Fibroblast of upper back skin (primary cell): ENCODE measurements around the gene PRTN3.
"Not testable (repeated sequence)": the region's sequence is repeated elsewhere in the genome, so short reads cannot be mapped to it uniquely, and the experiment has no call there.

ENCODE experiments used
- DNase-seq: peaks from one replicate; pipeline ENCODE4 v3.0.0-alpha.2; 2013

The PRTN3 gene

DNA sequence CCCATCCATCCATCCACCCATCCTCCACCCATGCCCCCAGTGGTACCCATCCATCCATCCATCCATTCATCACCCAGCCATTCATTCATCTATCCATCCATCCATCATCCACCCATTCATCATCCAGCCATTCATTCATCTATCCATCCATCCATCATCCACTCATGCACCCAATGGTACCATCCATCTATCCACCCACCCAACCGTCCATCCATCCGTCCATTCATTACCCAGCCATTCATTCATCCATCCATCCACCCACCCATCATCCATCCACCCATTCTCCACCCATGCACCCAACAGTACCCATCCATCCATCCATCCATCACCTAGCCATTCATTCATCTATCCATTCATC, 24.3 kb upstream of the PRTN3 start:
- DNase-seq, result no peak

DNA sequence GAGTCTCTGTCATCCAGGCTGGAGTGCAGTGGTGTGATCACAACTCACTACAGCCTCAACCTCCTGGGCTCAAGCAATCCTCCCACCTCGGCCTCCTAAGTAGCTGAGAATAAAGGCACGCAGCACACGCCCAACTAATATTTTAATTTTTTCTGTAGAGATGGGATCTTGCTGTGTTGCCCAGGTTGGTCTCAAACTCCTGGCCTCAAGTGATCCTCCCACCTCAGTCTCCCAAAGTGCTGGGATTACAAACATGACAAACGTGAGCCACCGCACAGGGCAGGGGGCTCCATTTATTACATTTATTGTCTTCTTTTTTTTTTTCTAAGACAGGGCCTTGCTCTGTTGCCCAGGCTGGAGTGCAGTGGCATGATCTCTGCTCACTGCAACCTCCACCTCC, 20.6 kb upstream of the PRTN3 start:
- DNase-seq, result not testable (repeated sequence)

DNA sequence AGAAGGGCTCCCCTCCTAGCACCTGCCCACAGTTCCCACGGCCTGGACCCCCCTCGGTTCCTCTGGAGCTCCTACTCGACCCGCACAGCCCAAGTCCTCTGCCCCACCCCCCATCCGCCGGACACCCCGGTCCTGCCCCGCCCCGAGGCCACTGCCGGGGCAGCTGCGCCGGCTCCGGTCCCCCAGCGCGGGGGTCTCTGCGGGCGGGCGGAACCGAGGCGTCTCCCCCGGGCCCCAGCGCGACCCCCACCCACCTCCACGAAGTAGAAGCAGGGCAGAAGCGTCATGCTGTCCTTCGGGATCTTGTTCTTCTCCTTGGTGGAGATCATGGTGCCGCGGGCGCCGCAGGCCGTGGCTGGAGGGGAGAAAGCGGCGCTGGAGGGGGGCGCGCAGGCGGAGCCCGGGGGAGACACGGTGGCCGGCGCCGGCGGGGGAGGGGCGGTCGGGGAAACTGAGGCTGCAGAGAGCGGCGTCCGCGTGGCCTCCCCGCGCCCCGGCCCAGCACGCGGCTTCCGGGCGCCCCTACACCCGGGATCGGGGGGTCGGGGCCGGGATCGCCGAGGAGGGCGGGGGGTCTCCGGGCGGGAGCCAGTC, 19.5 kb upstream of the PRTN3 start:
- no peak for DNase-seq

DNA sequence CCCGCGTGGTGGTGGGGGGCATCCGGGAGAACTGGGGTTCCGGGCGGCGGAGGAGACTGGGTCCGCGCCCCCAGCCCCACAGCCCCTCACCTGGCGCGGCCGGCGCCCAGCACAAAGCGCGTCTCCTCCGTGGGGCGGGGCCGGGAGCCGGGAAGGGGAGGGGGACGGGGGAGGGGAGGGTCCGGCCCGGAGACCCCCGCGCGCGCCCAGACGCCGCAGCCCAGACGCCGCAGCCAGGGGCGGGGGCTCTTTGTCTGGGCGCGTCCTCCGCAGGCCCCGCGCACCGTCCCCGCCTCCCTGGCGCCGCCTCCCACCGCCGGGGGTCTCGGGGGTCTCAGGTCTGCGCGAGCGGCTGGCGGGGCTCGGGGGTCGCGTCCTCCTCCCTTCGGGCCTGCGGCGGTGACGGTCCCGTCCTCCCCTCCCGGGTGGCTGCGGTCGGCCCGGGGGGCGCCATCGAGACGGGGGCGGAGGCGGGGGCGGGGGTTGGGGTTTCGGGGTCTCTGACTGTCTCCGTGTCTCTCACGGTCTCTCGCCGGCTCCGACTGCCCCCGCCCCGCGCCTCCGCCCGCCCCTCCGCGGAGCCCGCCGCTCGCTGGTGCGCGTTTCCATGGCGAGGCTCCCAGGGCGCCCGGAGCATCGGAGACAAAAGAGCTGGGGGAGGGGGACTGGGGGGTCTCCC, 18.8 kb upstream of the PRTN3 start, which contains the start of gene PLPPR3:
Gene PLPPR3 (minus strand): TSS at position 131 of the 679 bp plus-strand sequence. CDS start 396 bp downstream, outside the sequence.
- no peak for DNase-seq

DNA sequence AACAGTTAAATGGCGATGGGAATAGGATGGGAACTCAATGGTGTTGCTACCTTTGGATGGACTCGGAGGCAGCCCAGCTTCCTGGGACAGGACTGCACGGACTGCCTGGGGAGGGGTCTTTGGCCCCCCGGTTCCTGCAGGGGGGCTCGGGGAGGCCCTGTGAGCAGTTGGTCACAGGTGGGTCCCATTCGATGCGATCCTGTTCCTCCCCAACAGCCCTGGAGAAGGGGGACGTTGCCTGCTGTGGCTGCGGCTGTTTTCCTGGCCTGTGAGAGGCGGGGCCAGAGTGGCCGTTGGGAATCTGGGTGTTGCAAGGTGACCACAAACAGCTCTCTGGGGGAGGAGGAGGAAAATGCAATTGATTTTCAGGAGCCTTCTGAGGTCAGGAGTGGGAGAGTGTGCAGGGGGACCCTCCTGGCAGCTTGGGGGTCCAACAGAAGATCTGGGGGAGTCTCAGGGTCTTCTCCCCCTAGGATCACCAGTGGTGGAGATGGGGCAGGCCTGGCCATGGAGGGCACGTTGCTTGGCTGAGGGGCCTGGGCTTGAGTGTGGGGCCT, 17.2 kb upstream of the PRTN3 start:
- no peak for DNase-seq

DNA sequence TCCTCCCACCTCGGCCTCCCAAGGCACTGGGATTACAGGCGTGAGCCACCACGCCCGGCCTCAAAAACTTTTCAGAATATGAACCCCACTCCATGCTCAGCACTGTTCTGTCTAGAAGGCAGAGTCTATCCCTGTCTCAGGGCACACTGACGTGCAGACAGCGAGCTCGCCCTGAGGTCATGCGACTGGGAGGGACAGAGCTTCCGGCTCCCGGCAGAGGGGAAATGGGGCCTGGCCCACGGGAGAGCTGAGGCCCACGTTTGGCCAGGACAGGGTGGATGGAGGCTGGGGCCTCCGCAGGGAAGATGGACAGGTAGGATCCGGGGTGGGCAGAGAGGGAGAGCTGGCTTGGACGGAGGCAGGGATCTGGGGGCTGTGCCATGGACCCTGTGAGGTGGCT, 15.9 kb upstream of the PRTN3 start:
- no peak for DNase-seq

DNA sequence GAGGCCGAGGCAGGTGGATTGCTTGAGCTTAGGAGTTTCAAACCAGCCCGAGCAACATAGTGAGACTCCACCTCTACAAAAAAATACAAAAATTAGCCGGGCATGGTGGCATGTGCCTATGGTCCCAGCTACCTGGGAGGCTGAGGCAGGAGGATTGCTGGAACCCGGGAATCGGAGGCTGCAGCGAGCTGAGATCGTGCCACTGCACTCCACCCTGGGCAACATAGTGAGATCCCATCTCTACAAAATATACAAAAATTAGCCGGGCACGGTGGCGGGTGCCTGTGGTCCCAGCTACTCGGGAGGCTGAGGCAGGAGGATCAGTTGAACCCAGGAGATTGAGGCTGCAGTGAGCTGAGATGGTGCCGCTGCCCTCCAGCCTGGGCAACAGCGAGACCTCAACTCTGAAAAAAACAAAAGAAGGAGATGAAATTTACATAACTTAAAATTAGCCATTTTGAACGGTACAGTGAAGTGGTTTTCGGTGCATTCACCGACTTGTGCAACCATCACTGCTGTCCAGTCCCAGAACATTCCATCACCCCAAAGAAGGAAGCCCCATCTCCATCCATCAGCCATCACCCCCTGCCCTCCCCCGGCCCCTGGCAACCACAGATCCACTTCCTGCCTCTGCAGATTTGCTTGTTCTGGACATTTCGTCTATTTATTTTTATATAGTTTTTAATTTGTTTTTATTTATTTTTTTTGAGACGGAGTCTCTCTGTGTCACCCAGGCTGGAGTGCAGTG, 14.7 kb upstream of the PRTN3 start:
- DNase-seq, result no peak

DNA sequence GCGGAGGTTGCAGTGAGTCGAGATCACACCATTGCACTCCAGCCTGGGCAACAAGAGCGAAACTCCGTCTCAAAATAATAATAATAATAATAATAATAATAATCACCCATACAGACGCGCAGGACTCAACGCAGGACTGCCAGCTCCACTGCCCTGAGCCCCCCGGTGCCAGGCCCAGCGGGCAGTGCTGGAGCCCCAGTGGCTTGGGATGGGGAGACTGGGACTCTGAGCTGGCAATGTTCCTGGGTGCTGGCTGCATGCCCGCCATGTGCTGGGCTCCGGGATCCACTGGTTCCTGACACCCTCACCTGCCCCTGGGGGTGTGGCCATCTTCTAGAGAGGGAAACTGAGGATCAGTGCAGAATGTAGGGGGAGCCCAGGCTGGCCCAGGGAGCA, 13.5 kb upstream of the PRTN3 start:
- no peak for DNase-seq

DNA sequence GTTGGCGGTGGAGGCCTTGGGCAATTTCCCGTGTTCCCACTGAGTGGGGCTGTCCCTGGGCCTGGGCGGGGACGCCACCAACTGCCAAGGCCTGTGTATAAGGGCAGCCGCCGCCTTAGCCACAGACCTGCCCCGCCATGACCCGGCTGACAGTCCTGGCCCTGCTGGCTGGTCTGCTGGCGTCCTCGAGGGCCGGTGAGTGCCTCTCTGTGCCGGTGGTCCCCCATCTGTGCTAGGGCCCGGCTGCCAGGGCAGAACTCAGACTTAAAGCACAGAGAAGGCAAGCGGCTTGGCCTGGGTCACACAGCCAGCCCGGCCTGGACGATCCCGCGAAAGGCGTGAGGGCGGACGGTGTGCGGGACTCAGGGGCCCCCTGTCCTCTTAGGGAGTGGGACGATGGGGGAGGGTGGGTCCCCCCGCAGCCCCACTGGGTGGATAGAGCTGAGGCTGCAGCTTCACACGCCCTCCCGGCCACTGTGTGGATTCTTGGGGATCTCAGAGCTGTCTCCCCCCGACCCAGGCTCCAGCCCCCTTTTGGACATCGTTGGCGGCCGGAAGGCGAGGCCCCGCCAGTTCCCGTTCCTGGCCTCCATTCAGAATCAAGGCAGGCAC, 13.0 kb upstream of the PRTN3 start, which contains the start of gene AZU1:
Gene AZU1 (plus strand): TSS at position 128 of the 612 bp plus-strand sequence. CDS start 10 bp downstream, at position 138.
- no peak for DNase-seq

DNA sequence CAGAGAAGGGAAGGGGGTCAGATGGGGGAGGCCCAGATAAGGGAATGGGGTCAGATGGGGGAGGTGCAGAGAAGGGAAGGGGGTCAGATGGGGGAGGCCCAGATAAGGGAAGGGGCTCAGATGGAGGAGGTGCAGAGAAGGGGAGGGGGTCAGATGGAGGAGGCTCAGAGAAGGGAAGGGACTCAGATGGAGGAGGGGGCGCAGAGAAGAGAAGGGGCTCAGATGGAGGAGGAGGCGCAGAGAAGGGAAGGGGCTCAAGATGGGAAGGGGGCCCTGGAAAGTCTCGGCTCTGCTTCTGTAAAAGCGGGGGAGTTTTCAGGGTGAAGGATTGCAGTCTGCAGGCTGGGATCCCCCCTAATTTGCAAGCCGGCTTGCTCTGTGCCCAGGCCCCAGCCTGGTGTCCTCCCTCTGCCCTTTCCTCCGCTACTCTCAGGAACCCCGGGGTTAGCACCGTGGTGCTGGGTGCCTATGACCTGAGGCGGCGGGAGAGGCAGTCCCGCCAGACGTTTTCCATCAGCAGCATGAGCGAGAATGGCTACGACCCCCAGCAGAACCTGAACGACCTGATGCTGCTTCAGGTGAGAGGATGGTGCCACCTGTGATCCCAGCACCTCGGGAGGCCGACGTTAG, 11.6 kb upstream of the PRTN3 start:
- no peak for DNase-seq

DNA sequence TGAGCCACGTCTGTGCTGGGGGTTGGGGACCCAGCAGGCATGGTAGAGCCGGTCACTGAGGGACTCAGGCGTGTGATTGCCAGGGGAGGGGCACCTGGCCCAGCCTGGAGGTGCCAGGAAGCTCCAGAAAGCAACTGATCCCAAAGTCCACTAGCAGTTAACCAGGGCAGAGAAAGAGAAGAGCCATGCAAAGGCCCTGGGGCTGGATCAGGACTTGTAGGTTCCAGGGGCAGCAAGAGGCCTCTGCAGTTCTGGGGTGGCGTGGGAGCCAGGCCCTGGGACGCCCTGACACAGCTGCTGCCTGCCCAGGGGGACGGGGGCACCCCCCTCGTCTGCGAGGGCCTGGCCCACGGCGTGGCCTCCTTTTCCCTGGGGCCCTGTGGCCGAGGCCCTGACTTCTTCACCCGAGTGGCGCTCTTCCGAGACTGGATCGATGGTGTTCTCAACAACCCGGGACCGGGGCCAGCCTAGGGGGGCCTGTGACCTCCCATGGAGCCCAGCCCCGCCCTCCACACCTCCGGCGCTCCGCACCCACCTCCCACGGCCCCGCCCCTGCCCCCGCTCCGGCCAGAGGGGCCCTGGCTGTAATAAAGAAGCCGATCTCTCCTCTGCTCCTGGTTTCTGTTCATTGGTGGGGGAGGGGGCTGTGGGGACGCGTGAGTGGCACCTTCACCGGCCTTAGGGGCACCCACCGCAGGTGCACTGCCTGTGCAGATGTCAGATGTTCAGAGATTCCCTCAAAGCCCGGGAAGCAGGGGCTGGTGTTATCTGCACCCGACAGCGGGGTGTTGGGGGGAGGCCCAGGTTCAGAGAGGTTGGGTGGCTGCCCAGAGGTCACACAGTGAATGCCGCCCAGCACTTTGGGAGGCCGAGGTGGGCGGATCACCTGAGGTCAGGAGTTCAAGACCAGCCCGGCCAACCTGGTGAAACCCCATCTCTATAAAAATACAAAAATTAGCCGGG, 9.1 kb upstream of the PRTN3 start:
- no peak for DNase-seq

DNA sequence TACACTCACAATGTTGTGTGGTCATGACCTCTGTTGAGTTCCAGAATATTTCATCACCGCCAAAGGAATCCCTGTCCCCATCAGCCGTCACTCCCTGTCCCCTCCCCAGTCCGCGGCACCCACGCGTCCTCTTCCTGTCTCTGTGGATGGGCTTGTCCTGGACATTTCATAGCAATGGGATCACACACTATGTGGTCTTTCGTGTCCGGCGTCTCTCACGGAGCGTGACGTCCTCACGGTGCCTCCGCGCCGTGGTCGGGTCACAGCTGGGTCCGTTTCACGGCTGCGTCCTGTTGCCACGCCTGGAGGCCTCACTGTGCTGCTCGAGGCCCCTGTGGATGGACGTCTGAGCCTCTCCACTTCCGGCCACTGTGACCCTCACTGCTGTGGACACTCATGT, 6.6 kb upstream of the PRTN3 start:
- no peak for DNase-seq

DNA sequence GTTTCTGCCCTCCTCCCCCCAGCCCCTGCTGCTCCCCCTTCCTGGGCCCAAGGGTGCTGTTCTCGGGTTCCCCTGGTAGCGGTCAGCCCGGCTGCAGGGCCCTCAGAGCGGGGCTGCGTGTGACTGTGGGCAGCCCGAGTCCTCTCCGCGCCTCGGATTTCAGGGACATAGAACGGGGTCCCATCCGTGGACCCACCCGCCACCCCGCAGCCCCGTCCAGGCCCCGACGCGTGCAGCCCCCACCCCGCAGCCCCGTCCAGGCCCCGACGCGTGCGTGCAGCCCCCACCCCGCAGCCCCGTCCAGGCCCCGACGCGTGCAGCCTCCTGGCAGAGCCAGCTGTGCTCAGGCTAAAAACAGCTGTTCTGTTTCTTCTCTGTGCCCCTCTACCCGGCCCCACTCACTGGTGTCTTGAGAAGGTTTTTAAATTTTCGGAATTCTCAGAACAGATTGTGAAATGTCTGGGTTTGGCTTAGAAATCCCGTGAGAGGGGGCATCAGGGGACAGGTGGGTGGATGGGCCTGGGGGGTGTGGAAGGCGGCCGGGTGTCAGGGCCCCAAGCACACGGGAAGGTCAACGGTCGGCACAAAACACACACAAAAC, 5.5 kb upstream of the PRTN3 start:
- DNase-seq, result no peak

DNA sequence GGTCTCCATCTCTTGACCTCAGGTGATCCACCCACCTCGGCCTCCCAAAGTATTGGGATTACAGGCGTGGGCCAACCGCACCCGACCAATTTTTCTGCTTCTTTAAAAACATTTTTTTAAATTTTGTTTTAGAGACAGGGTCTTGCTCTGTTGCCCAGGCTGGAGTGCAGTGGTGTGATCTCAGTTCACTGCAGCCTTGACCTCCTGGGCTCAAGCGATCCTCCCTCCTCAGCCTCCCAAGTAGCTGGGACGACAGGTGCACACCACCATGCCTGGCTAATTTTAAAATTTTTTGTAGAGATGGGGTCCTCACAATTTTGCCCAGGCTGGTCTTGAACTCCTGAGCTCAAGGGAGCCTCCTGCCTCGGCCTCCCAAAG, 2.0 kb downstream of the PRTN3 start:
- DNase-seq, result not testable (repeated sequence)

DNA sequence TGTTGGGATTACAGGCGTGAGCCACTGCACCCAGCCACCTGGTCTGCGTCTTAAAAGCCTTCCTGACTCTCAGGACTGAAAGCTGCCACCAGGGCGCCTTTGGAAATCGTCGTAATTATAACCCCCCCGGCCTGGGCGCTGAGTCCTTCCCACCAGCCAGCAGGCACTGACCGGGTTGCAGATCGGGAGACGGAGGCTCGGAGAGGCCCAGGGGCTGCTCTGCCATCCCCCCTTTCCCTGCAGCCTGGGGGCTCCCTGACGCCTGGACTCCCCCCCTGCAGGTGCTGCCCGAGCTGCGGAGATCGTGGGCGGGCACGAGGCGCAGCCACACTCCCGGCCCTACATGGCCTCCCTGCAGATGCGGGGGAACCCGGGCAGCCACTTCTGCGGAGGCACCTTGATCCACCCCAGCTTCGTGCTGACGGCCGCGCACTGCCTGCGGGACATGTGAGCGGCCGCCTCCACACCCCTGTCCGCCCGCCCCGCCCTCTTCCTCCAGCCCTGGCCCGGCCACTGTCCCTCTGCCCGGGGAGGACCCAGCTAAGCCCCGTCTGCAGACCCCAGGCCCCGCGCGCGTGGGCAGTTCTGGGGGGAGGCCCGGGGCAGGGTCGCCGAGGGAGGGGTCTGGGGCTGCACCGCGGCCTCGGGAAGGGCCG, 2.5 kb downstream of the PRTN3 start:
- DNase-seq, result no peak

DNA sequence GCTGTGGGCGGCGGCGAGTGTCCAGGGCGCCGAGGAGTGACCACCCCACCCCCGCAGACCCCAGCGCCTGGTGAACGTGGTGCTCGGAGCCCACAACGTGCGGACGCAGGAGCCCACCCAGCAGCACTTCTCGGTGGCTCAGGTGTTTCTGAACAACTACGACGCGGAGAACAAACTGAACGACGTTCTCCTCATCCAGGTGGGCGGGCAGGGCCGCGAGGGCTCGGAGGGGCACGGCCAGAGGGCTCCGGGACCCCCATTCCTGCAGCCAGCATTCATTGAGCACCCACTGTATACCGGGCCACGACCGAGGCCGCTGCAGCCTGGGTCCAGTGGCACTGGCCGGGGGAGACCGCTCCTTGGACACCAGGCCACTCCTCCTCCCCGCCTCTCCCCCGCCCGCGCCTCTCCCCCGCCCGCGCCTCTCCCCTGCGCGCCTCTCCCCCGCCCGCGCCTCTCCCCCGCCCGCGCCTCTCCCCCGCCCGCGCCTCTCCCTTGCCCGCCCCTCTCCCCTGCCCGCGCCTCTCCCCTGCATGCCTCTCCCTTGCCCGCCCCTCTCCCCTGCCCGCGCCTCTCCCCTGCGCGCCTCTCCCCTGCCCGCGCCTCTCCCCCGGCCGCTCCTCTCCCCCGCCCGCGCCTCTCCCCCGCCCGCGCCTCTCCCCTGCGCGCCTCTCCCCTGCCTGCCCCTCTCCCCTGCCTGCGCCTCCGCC, 3.2 kb downstream of the PRTN3 start:
- DNase-seq, result no peak

DNA sequence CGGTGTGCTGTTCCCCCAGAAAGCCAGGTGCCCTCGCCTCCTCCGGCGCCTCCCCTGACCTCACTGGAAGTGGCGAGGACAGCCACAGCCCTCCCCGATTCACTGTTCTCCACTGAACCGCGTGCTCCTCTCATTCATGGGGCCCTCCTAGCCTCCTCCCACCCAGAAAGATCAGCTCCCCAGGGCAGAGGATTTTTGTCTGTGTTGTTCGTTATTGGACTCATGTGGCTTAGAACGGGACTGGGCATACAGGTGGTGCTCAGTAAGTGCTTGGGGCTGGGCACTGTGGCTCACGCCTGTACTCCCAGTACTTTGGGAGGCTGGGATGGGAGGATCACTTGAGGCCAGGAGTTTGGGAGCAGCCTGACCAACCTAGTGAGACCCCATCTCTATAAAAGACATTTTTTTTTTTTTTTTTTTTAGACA, 3.8 kb downstream of the PRTN3 start:
- no peak for DNase-seq

DNA sequence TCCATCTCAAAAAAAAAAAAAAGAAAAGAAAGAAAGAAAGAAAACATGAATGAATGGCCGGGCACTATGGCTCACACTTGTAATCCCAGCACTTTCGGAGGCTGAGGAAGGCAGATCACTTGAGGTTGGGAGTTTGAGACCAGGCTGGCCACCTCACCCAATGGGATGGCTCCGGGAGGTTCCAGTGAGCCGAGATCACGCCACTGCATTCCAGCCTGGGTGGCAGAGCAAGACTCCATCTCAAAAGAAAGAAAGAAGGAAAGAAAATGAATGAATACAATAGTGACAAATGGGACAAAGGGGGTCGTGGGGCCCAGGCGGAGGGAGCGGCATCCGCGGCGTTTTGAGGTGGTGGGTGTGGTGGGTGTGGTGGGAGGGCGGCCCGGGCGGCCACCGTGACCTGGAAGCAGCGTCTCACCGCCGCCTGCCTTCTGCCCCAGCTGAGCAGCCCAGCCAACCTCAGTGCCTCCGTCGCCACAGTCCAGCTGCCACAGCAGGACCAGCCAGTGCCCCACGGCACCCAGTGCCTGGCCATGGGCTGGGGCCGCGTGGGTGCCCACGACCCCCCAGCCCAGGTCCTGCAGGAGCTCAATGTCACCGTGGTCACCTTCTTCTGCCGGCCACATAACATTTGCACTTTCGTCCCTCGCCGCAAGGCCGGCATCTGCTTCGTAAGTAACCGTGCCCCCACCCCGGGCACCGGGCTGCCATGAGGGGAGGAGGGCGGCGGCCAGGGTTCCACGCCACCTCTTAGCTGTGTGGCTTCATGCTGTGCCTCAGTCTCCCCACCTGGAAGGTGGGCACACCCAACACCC, 5.1 kb downstream of the PRTN3 start:
- no peak for DNase-seq

DNA sequence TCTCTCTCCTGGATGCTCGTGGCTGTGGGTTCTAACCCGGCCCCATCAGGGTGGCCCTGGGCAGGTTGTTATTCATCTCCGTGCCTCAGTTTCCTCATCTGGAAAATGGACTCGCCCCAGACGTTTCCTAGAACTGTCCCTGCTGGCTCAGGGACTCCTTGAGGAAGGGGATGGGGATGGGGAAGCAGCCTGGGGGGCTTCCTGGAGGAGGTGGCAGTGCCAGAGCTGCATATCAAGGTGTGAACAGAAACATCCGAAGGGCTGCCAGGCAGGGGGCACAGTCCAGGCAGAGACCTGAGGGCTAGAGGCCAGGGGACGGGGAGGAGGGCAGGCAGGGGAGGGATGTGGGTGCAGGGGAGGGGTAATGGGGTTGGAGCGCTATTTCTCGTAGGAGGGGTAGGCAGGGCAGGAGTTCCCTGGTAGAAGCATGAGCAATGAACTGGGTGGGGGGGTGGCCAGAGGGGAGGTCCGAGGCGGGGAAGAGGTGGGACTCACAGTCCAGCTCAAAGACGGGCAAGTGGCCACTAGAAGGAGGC, 7.7 kb downstream of the PRTN3 start:
- no peak for DNase-seq
